ENCODE data around the gene CD59. TPM values are rescaled to one million over a fixed set of nuclear protein-coding genes. Genes with fewer than 3 reads are reported as not detected.
A peak's percentile ranks its signal among the peaks of the same experiment; 100 is the strongest.

The CD59 gene
- total and polyA plus RNA-seq, 2 of the 13 experiments (the other 11 are each of a cell fraction or from before 2014, with no cell fraction given), result 127 to 289 TPM

DNA sequence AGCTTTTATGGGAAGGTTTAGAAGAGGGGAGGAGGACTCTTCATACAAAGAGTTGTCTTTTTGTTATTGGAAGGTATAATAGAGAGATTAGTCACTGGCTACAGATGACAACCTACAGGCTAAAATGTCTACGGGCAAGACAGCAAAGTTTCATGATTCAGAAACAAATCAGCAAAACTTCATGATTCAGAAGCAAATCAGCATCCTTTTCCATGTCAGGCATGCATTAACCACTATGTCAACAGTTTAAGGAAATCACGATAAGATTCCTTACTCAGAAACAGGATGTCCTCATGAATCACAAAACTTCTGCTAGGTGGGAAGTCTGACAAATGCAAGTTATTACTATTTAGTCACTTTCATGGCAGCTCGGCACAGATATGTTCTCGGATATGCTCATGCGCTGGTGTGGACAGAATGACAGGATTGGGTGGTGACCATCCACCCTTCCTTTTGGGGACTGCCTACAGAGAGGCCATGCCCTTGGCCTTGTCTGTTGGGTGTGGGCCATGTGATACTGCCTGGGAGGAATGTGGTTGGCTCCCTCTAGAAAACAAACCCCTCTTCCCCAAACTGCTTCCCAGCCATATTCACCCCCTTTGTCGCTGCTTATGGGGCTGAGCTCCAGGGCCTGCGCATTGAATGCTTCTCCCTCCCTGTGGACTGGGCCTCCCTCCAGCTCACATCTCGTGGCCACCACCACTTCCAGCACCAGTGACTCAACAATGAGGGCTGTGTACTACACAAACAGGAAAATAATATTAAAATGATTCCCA, 45.7 kb downstream of the CD59 start (continued):
- TF ChIP-seq AHDC1 (CRISPR knock-in tag; IDR thresholded peaks at IDR 0.05; ENCODE audit: borderline replicate concordance) (0 out of 2 replicates have a peak, but pooled peaks have one; percentile 4), ETV5 (CRISPR knock-in tag; IDR thresholded peaks at IDR 0.05; ENCODE audit: borderline replicate concordance) (no peak), ZNF512B (CRISPR knock-in tag; IDR thresholded peaks at IDR 0.05; ENCODE audit: borderline replicate concordance) (no peak), ZNF441 (CRISPR knock-in tag; IDR thresholded peaks at IDR 0.05; ENCODE audit: borderline replicate concordance) (0 out of 2 replicates have a peak, but pooled peaks have one; percentile 19)
- TF ChIP-seq, protein P1, sequence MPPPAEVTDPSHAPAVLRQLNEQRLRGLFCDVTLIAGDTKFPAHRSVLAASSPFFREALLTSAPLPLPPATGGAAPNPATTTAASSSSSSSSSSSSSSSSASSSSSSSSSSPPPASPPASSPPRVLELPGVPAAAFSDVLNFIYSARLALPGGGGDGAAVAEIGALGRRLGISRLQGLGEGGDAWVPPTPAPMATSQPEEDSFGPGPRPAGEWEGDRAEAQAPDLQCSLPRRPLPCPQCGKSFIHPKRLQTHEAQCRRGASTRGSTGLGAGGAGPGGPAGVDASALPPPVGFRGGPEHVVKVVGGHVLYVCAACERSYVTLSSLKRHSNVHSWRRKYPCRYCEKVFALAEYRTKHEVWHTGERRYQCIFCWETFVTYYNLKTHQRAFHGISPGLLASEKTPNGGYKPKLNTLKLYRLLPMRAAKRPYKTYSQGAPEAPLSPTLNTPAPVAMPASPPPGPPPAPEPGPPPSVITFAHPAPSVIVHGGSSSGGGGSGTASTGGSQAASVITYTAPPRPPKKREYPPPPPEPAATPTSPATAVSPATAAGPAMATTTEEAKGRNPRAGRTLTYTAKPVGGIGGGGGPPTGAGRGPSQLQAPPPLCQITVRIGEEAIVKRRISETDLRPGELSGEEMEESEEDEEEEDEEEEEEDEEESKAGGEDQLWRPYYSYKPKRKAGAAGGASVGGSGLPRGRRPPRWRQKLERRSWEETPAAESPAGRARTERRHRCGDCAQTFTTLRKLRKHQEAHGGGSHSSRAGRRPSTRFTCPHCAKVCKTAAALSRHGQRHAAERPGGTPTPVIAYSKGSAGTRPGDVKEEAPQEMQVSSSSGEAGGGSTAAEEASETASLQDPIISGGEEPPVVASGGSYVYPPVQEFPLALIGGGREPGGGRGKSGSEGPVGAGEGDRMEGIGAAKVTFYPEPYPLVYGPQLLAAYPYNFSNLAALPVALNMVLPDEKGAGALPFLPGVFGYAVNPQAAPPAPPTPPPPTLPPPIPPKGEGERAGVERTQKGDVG (CRISPR knock-in tag; IDR thresholded peaks at IDR 0.05; ENCODE audit: borderline replicate concordance), result 0 out of 2 replicates have a peak, but pooled peaks have one; percentile 54

Measured in HepG2 (cell line).